ENCODE measurements around the gene KIR3DL3. TPM values are rescaled to one million over a fixed set of nuclear protein-coding genes. Genes with fewer than 3 reads are reported as not detected.

KIR3DL3 gene
- total and polyA plus RNA-seq, 9 of the 15 experiments (the other 6 are each of a cell fraction or from before 2014, with no cell fraction given) = 0.11 TPM; not detected in 8

DNA sequence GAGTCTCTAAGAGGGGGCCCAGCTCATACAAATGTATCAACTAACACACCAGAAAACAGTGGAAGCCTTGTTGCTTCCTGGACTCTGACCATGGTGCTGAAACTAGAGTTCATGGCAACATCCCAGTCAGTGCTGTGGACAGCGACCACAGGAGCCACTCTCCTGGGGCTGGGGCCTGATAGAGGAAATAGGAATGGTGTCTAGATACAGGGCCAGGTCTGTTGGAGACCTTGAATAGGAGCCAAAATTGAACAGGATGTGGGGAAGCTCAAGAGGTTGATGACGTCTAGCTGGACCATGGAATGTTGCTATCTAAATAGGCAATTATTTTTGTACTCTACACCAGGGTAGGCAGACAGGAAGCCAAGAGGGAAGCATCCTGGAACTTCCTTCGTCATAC is 39.7 kb upstream of the KIR3DL3 start (continued):
- TF ChIP-seq ZBTB17 (CRISPR knock-in tag; IDR thresholded peaks at IDR 0.05) (no peak), NR3C1 (CRISPR knock-in tag; IDR thresholded peaks at IDR 0.05) (peak; percentile 87; the same call in 1 of the 2 replicates), ZNF436 (CRISPR knock-in tag; IDR thresholded peaks at IDR 0.05) (no peak), RBM34 (IDR thresholded peaks at IDR 0.05; ENCODE audit: borderline replicate concordance, insufficient read depth, low read length) (no peak), ZNF143 (CRISPR knock-in tag; IDR thresholded peaks at IDR 0.05) (no peak), TRIM24 (IDR thresholded peaks at IDR 0.05) (no peak), ZC3H11A (IDR thresholded peaks at IDR 0.05; ENCODE audit: low read depth, low read length) (no peak), MAZ (CRISPR knock-in tag; conservative IDR thresholded peaks at IDR 0.05 in 1 of 2, IDR thresholded peaks at IDR 0.05 in 1 of 2) (peak; percentile 37 to 92; a peak in 3 of 4 replicates), MIER1 (IDR thresholded peaks at IDR 0.05; ENCODE audit: low read depth) (peak; percentile 98), CREB1 (IDR thresholded peaks at IDR 0.05) (no peak), CREB1 (CRISPR knock-in tag; IDR thresholded peaks at IDR 0.05) (peak; percentile 56; the same call in 1 of the 2 replicates)
- TF ChIP-seq, protein P1, sequence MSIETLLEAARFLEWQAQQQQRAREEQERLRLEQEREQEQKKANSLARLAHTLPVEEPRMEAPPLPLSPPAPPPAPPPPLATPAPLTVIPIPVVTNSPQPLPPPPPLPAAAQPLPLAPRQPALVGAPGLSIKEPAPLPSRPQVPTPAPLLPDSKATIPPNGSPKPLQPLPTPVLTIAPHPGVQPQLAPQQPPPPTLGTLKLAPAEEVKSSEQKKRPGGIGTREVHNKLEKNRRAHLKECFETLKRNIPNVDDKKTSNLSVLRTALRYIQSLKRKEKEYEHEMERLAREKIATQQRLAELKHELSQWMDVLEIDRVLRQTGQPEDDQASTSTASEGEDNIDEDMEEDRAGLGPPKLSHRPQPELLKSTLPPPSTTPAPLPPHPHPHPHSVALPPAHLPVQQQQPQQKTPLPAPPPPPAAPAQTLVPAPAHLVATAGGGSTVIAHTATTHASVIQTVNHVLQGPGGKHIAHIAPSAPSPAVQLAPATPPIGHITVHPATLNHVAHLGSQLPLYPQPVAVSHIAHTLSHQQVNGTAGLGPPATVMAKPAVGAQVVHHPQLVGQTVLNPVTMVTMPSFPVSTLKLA (conservative IDR thresholded peaks at IDR 0.05) = peak; percentile 32 to 76; a peak in 3 of 4 replicates
- TF ChIP-seq, protein P2, sequence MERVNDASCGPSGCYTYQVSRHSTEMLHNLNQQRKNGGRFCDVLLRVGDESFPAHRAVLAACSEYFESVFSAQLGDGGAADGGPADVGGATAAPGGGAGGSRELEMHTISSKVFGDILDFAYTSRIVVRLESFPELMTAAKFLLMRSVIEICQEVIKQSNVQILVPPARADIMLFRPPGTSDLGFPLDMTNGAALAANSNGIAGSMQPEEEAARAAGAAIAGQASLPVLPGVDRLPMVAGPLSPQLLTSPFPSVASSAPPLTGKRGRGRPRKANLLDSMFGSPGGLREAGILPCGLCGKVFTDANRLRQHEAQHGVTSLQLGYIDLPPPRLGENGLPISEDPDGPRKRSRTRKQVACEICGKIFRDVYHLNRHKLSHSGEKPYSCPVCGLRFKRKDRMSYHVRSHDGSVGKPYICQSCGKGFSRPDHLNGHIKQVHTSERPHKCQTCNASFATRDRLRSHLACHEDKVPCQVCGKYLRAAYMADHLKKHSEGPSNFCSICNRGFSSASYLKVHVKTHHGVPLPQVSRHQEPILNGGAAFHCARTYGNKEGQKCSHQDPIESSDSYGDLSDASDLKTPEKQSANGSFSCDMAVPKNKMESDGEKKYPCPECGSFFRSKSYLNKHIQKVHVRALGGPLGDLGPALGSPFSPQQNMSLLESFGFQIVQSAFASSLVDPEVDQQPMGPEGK (CRISPR knock-in tag; IDR thresholded peaks at IDR 0.05; ENCODE audit: borderline replicate concordance) = no peak
- TF ChIP-seq, protein P3, sequence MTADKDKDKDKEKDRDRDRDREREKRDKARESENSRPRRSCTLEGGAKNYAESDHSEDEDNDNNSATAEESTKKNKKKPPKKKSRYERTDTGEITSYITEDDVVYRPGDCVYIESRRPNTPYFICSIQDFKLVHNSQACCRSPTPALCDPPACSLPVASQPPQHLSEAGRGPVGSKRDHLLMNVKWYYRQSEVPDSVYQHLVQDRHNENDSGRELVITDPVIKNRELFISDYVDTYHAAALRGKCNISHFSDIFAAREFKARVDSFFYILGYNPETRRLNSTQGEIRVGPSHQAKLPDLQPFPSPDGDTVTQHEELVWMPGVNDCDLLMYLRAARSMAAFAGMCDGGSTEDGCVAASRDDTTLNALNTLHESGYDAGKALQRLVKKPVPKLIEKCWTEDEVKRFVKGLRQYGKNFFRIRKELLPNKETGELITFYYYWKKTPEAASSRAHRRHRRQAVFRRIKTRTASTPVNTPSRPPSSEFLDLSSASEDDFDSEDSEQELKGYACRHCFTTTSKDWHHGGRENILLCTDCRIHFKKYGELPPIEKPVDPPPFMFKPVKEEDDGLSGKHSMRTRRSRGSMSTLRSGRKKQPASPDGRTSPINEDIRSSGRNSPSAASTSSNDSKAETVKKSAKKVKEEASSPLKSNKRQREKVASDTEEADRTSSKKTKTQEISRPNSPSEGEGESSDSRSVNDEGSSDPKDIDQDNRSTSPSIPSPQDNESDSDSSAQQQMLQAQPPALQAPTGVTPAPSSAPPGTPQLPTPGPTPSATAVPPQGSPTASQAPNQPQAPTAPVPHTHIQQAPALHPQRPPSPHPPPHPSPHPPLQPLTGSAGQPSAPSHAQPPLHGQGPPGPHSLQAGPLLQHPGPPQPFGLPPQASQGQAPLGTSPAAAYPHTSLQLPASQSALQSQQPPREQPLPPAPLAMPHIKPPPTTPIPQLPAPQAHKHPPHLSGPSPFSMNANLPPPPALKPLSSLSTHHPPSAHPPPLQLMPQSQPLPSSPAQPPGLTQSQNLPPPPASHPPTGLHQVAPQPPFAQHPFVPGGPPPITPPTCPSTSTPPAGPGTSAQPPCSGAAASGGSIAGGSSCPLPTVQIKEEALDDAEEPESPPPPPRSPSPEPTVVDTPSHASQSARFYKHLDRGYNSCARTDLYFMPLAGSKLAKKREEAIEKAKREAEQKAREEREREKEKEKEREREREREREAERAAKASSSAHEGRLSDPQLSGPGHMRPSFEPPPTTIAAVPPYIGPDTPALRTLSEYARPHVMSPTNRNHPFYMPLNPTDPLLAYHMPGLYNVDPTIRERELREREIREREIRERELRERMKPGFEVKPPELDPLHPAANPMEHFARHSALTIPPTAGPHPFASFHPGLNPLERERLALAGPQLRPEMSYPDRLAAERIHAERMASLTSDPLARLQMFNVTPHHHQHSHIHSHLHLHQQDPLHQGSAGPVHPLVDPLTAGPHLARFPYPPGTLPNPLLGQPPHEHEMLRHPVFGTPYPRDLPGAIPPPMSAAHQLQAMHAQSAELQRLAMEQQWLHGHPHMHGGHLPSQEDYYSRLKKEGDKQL (CRISPR knock-in tag; IDR thresholded peaks at IDR 0.05; ENCODE audit: borderline replicate concordance) = peak; percentile 86; the same call in 1 of the 2 replicates
- TF ChIP-seq, protein P4, sequence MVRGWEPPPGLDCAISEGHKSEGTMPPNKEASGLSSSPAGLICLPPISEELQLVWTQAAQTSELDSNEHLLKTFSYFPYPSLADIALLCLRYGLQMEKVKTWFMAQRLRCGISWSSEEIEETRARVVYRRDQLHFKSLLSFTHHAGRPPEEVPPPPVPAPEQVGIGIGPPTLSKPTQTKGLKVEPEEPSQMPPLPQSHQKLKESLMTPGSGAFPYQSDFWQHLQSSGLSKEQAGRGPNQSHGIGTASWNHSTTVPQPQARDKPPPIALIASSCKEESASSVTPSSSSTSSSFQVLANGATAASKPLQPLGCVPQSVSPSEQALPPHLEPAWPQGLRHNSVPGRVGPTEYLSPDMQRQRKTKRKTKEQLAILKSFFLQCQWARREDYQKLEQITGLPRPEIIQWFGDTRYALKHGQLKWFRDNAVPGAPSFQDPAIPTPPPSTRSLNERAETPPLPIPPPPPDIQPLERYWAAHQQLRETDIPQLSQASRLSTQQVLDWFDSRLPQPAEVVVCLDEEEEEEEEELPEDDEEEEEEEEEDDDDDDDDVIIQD (CRISPR knock-in tag; IDR thresholded peaks at IDR 0.05) = no peak
